Measurements from ENCODE around the gene STYX. TPM values are rescaled to one million over a fixed set of nuclear protein-coding genes. Genes with fewer than 3 reads are reported as not detected.

STYX gene
- total RNA-seq, 1 donor from 2014 or later = 20.6 TPM

- no peak for DNase-seq (ENCODE audit: low read depth in 2 of 2)
Observed at GRCh38 chr14:52790011-52790755, 60.2 kb downstream of the STYX start.

- DNase-seq (ENCODE audit: low read depth in 2 of 2) = peak in 1 of 2 donors; percentile 8
Observed at GRCh38 chr14:52790756-52791222, 60.8 kb downstream of the STYX start.

GRCh38 chr14:52791223-52792096, 61.5 kb downstream of the STYX start, which contains the start of gene GNPNAT1:
TSS of gene GNPNAT1 (minus strand) at chr14:52791607. CDS start at chr14:52784650, 6,957 bp downstream.
- DNase-seq (ENCODE audit: low read depth in 2 of 2) = peak; percentile 96 to 97

- DNase-seq (ENCODE audit: low read depth in 2 of 2) = no peak
Observed at GRCh38 chr14:52792097-52792415, 62.1 kb downstream of the STYX start.

GRCh38 chr14:52793061-52793460, 63.1 kb downstream of the STYX start:
- no peak for DNase-seq (ENCODE audit: low read depth in 2 of 2)

GRCh38 chr14:52797653-52798052, 67.7 kb downstream of the STYX start:
- DNase-seq (ENCODE audit: low read depth in 2 of 2) = no peak

GRCh38 chr14:52798826-52799225, 68.9 kb downstream of the STYX start:
- DNase-seq (ENCODE audit: low read depth in 2 of 2) = no peak

- peak in 1 of 2 donors; percentile 95 for DNase-seq (ENCODE audit: low read depth in 2 of 2)
Observed at GRCh38 chr14:52801014-52801712, 71.2 kb downstream of the STYX start.

- DNase-seq (ENCODE audit: low read depth in 2 of 2) = peak in 1 of 2 donors; percentile 67
Observed at GRCh38 chr14:52802597-52802996, 72.6 kb downstream of the STYX start.

- DNase-seq (ENCODE audit: low read depth in 2 of 2) = no peak
Observed at GRCh38 chr14:52806115-52806514, 76.1 kb downstream of the STYX start.

GRCh38 chr14:52808101-52808500, 78.1 kb downstream of the STYX start:
- DNase-seq (ENCODE audit: low read depth in 2 of 2) = no peak

GRCh38 chr14:52821805-52822250, 91.9 kb downstream of the STYX start:
- no peak for DNase-seq (ENCODE audit: low read depth in 2 of 2)

GRCh38 chr14:52824462-52824861, 94.5 kb downstream of the STYX start:
- DNase-seq (ENCODE audit: low read depth in 2 of 2) = no peak

Other genes with a start within 250 kb of the STYX start
- 2.2 and 2.6 TPM in 2 replicates for gene TXNDC16, start 177.7 kb upstream of the STYX start, total RNA-seq
- gene GPR137C, start 177.3 kb upstream of the STYX start, total RNA-seq = 0.44 and 0.79 TPM in 2 replicates
- 30.7 and 48.4 TPM in 2 replicates for gene ERO1A, start 34.6 kb upstream of the STYX start, total RNA-seq
- 53.4 and 53.8 TPM in 2 replicates for gene PSMC6, start 23.0 kb upstream of the STYX start, total RNA-seq
- gene GNPNAT1, start 61.4 kb downstream of the STYX start, total RNA-seq = 20.0 and 22.6 TPM in 2 replicates
- 58.6 and 61.3 TPM in 2 replicates for gene FERMT2, start 220.9 kb downstream of the STYX start, total RNA-seq